Neural cell (in vitro differentiated cells): Measurements from ENCODE around the gene CAAP1.
"Not testable (repeated sequence)": the region's sequence is repeated elsewhere in the genome, so short reads cannot be mapped to it uniquely, and the experiment has no call there.

Experiments used
- CTCF ChIP-seq: fragments of 450-650 bp; IDR thresholded peaks from 2 replicates; pipeline ENCODE4 v1.5.1; 2014; ENCODE audit warnings: antibody characterized with exemption, mild to moderate bottlenecking, moderate library complexity; ENCODE audit not compliant: poor library complexity, severe bottlenecking
- EP300 ChIP-seq: fragments of 450-650 bp; conservative IDR thresholded peaks from 2 replicates; pipeline ENCODE4 v1.6.1; 2014; ENCODE audit warnings: antibody characterized with exemption, mild to moderate bottlenecking, moderate library complexity; ENCODE audit not compliant: poor library complexity, severe bottlenecking
- EZH2 ChIP-seq: fragments of 200-600, 300-800 bp; shearing (Covaris generic), sonication (generic); IDR thresholded peaks from 2 replicates; pipeline ENCODE4 v1.6.1; 2014; ENCODE audit warnings: antibody characterized with exemption, low read length, borderline replicate concordance, mild to moderate bottlenecking; ENCODE audit not compliant: insufficient read depth, poor library complexity, severe bottlenecking
- POLR2AphosphoS5 ChIP-seq: IDR thresholded peaks from 2 replicates; pipeline ENCODE4 v1.6.1; 2012
- REST ChIP-seq: IDR thresholded peaks from 2 replicates; pipeline ENCODE4 v1.6.1; 2012; ENCODE audit warnings: borderline replicate concordance

GRCh38 chr9:26875155-26875554, 17.4 kb downstream of the CAAP1 start:
- TF ChIP-seq REST, CTCF, POLR2AphosphoS5, EZH2, EP300: not testable (repeated sequence)
